ENCODE results near the gene CCDC93. TPM values are rescaled to one million over a fixed set of nuclear protein-coding genes. Genes with fewer than 3 reads are reported as not detected.

CCDC93 gene
- total RNA-seq: 12.1 TPM

DNA sequence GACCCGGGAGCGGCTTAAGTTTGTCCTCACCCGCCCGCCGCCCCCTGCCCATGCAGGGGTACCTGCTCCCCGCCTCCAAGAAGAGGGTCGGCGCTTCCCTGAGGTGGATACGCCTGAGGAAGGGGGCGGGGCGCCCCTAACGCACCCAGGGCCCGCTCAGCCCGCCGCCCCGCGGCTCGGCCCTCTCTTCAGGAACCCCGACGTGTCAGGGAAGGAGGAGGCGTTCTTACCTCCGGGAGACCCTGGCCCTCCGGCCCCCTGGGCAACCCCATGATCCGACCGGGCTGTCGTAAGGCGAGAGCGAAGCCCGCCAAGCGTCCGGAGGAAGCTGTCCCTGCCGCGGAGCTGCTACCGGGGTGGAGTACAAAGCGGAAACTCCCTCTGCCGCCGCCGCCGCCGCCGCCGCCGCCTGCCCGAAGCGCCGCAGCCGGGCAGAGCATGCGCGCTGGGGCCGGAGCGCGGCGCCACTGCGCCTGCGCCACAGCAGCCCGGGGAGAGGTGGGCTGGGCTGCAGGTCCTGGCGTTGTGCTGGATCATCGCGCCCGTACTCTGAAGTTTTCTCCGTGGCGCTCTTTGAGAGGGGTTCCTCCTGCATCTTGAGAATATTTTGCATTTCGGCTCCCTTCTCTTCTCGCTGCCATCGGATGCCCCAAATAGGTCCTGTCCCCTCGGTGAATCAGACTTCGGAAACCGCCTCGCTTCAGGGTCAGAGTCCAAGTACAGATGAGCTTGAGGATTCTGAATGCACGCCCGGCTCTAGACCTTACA lies at the start of gene CCDC93:
Gene CCDC93, minus strand, starts transcription at position 347 of the 768 bp plus-strand sequence. Its CDS starts 75 bp downstream, at position 272.
- DNase-seq (ENCODE audit: low spot score) (peak; percentile 86), ATAC-seq (peak; percentile 90)

- no peak for ATAC-seq
- no peak for DNase-seq (ENCODE audit: low spot score)
These were observed 48.8 kb upstream of the CCDC93 start for GRCh38 chr2:118062669-118063068.

DNA sequence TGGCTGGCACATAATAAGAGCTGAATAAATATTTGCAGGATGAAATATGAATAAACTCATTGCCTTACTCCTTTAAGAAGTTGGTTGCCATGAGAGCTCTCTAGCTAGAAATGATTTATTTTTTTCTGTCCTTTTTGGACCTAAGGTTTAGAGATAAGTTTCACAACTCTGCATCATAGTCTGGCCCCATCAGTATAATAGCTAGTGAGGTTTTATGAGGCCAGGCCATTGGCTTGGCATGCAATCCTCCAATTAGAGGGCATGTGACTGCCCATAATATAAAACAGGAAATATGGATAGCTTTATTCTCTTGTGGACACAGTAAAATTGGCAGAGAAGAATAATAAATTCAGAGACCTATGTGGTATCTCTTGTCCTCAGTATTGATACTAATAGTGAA lies 48.2 kb upstream of the CCDC93 start:
- DNase-seq (ENCODE audit: low spot score): no peak
- ATAC-seq: no peak

DNA sequence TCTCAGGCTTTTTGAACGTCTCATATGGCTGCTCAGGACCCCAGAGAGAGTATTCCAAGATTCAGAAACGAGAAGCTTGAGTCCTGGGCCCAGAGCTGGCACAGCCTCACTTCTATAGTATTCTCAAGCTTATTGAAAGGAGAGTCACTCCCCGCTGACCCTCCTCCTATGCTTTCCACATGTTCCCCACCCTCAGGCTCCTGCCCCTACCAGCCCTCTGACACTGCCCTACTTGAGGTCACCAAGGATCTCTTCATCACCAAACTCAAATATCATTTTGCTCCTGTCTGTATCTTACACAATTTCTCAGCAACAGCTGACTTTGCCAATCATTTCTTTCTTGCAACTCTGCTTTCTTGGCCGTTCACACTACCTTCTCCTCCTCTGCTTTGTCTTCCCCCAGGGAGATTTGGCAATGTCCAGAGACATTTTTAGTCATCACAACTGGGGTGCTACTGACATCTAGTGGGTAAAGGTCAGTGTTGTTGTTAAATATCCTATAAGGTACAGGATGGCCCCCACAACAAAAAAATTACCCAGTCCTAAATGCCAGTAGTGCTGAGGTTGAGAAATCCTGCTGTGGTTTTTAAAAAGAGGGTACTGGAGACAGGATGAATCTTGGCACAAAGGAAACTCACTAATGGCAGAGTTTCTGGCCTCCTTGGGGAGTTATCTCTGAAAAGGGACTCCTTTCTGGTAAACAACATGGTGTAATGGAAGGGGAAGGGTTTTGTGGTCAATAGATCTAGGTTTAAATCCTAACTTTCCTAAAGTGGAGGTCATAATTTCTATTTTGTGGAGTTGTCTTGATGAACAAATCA lies 47.5 kb upstream of the CCDC93 start:
- ATAC-seq (peak; percentile 72), DNase-seq (ENCODE audit: low spot score) (no peak)

GRCh38 chr2:118059919-118060478 lies 46.1 kb upstream of the CCDC93 start:
- DNase-seq (ENCODE audit: low spot score): no peak
- no peak for ATAC-seq

DNA sequence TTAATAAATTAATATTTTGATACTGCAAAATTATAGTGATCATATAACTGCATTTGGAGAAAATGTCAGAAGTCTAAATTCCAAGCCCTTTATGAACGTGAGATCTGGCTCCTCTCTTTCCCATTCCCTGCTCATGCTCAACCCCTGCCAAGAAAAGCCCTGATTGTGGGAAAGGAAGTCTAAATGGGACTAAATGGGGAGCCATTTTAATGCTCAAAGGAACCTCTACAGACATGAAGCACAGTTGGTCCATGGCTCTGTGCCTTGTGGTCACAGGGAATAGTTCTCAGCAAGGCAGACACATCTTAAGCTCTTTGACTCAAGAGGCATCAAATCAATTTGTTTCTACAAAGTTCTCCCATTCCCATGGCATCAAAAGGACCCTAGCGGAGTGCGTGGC lies 45.1 kb upstream of the CCDC93 start:
- ATAC-seq: no peak
- DNase-seq (ENCODE audit: low spot score): no peak

DNA sequence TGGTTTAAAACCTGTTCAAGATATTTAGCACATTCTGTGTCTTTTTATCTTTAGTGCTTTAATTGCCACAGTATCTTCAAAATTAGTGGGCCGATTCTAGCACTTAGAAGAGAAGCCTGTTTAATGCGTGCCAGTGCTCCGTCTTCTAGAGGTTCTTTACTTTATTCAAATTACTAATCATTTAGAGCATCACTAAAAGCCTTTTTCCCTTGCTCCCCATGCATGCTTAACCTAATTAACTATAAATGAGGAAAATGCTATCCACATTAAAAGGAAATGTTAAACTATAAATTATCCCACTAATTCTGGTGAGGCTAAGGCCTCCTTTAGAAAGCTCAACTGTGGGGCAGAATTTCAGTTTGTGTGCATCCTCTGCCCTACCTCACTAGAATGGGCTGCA lies 42.9 kb upstream of the CCDC93 start:
- ATAC-seq: no peak
- DNase-seq (ENCODE audit: low spot score): no peak

GRCh38 chr2:118056165-118056534 lies 42.3 kb upstream of the CCDC93 start:
- ATAC-seq (peak; percentile 52), DNase-seq (ENCODE audit: low spot score) (no peak)

DNA sequence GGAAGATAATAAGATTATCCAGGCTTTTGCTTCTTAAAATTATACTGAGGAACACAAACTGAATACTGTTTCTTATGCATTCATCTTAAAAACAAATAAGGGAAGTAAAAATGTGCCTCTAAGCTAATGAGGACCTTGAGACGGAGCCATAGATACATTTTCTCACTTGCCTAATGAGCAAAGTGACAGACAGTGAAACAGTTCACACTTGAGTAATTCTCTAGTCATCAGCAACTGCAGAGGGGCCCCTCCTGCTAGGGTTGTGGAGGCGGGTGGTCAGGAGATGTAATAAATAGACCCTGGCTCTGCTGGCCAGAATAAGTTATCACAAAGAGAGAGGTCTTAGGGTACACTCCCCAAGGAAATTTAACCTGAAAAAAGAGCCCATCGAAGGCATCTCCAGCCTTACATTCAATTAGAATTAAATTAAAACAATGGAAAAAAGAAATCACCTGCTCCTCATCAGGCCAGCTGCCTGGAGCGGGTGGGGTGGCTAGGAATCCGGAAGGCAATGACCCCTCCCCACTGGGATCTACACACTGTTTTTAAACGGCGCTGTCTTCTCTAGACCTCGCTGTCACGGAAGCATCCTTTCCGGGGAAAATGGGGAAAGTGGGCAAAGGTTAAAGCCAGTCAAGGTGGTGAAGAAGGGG lies 41.8 kb upstream of the CCDC93 start:
- ATAC-seq (no peak), DNase-seq (ENCODE audit: low spot score) (no peak)

GRCh38 chr2:118054213-118055008 lies 40.5 kb upstream of the CCDC93 start:
- ATAC-seq: no peak
- DNase-seq (ENCODE audit: low spot score): no peak

GRCh38 chr2:118053681-118054080 lies 39.8 kb upstream of the CCDC93 start:
- DNase-seq (ENCODE audit: low spot score) (no peak), ATAC-seq (no peak)

- DNase-seq (ENCODE audit: low spot score) (no peak), ATAC-seq (no peak)
These were observed 38.6 kb upstream of the CCDC93 start for GRCh38 chr2:118052474-118052873.

- no peak for DNase-seq (ENCODE audit: low spot score)
- no peak for ATAC-seq
These were observed 38.0 kb upstream of the CCDC93 start for GRCh38 chr2:118051826-118052358.

DNA sequence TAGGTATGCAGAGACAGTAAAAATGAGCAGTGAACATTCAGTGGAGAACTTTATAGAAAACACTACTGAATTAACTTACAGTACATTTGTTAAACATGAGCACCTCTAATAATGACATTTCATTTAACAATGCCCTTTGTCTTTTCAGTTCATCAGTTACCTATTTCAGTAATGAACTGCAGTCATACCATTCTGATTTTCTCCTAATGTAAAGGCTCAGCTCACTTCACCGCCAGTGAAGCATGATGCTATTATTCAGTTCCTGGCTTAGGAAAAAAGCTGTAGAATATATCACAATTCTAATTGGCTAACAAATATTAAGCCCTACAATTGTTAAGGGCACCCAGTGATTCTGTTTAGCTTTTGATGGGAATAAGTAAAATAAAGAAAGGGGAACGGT lies 37.1 kb upstream of the CCDC93 start:
- DNase-seq (ENCODE audit: low spot score) (no peak), ATAC-seq (no peak)

DNA sequence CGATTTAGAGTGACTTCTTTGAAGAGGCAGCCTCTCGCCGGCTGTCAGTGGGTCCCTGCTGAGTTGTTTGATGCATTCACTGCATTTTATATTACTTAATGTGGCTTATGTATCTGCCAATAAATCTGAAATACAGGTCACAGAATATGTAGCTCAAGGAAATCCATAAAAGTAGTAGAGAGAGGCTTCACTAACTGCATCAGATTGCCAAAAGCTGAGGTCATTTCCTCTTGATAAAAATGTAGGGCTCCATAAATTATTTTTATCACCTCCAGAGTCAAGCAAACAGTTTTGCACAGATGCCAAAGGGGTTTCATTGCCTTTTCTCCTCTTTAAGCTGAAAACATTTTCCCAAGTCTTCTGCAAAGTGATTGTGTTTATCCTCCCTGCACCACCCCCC lies 36.5 kb upstream of the CCDC93 start:
- no peak for DNase-seq (ENCODE audit: low spot score)
- no peak for ATAC-seq

DNA sequence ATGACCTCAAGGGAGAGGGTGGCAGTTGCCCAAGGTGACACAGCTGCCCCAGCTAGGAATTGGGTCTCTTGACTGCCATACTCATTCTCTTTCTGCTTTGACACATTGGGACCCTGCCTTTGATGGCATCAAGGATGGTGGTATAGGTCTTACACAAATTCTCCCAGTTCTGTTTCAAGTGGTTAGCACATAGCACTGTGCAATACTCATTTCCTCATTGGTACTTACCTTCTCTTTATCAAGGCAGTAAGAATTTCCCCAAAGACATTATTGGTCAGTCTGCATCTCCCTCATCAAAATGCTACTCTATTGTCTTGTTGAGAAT lies 35.9 kb upstream of the CCDC93 start:
- DNase-seq (ENCODE audit: low spot score) (no peak), ATAC-seq (no peak)

DNA sequence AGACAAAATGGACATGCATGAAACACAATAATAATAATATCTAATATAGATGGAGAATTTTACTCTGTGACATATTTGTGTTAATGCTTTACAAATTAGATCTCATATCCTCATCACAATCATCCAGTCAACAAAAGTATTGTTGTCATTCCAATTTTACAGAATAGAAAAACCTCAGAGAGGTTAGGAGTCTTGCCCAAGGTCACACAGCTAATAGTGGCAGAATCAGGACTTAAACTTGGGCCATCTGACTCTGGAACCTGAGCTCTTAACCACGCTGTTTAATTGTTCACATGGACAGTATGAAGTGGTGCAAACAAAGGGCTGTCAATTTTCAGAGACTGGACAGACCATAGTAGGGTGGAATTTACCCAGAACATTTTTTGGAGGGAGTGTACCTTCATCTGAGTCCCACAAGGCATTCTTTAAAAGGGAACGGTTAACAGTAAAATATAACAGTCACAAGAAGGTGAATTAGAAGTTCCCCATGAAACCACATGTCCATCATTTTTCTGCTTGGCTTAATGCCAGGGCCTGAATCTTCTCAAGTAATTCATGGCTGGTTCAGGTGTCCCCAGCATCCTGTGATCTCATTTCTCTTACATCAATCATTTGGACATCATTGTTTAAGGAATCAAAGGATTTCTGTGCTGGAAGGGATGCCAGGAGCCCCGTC lies 35.4 kb upstream of the CCDC93 start:
- no peak for ATAC-seq
- no peak for DNase-seq (ENCODE audit: low spot score)

GRCh38 chr2:118048401-118048800 lies 34.5 kb upstream of the CCDC93 start:
- ATAC-seq: no peak
- DNase-seq (ENCODE audit: low spot score): no peak

DNA sequence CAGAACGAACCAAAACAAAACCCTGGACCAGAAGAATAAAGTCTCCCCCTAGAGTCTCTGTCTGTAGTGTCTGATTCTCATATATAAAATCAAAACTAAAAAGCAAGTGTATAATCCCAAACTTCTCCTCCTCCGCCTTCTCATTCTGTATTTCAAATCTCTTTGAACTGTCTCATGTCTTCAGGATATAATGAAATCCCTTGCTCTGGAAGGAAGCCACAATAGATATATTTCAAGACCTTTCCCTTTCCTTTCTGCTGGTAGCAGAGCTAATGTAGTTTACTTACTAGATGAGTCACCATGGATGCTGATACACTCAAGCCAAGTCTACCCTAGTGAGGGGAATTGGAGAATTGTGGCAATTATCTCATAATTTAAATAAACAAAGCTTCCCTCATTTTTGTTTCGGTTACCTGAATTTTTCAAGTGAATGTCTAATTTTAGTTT lies 33.5 kb upstream of the CCDC93 start:
- peak; percentile 72 for ATAC-seq
- no peak for DNase-seq (ENCODE audit: low spot score)
